HepG2 (cell line): Measurements from ENCODE around the gene RAC3. TPM values are rescaled to one million over a fixed set of nuclear protein-coding genes. Genes with fewer than 3 reads are reported as not detected.

ENCODE experiments used
- HNRNPL ChIP-seq: fragments of 200-400 bp; formaldehyde crosslinking; IDR thresholded peaks from 2 replicates; pipeline ENCODE4 v1.6.1; 2017; ENCODE audit warnings: mild to moderate bottlenecking, low read depth, low read length
- ISL2 ChIP-seq: sonication (generic); formaldehyde crosslinking; IDR thresholded peaks from 2 replicates; pipeline ENCODE4 v1.5.0; 2020; ENCODE audit warnings: missing genetic modification reagents
- KDM5A ChIP-seq: fragments of 200-600 bp; sonication (generic); IDR thresholded peaks from 2 replicates; pipeline ENCODE4 v1.7.0; 2018; ENCODE audit warnings: antibody characterized with exemption, mild to moderate bottlenecking, low read length, borderline replicate concordance
- NFRKB ChIP-seq: fragments of 450-650 bp; IDR thresholded peaks from 2 replicates; pipeline ENCODE4 v1.6.1; 2017
- NRL ChIP-seq: sonication (generic); formaldehyde crosslinking; IDR thresholded peaks from 2 replicates; pipeline ENCODE4 v1.5.0; 2020; ENCODE audit warnings: missing genetic modification reagents, mild to moderate bottlenecking, moderate library complexity, borderline replicate concordance
- PITX1 ChIP-seq: sonication (generic); formaldehyde crosslinking; IDR thresholded peaks from 2 replicates; pipeline ENCODE4 v1.5.1; 2020; ENCODE audit warnings: mild to moderate bottlenecking, missing genetic modification reagents
- REXO4 ChIP-seq: sonication (generic); formaldehyde crosslinking; IDR thresholded peaks from 2 replicates; pipeline ENCODE4 v1.8.0; 2022; ENCODE audit warnings: missing genetic modification reagents, mild to moderate bottlenecking, borderline replicate concordance
- SALL1 ChIP-seq: sonication (generic); formaldehyde crosslinking; IDR thresholded peaks from 2 replicates; pipeline ENCODE4 v1.8.0; 2022; ENCODE audit warnings: mild to moderate bottlenecking, missing genetic modification reagents
- SNAI1 ChIP-seq: sonication (generic); formaldehyde crosslinking; IDR thresholded peaks from 2 replicates; pipeline ENCODE4 v1.5.0; 2020; ENCODE audit warnings: mild to moderate bottlenecking, missing genetic modification reagents, borderline replicate concordance
- ZBTB7A ChIP-seq: sonication (generic); formaldehyde crosslinking; IDR thresholded peaks from 2 replicates; pipeline ENCODE4 v1.8.0; 2022; ENCODE audit warnings: mild to moderate bottlenecking, missing genetic modification reagents
- ZFP62 ChIP-seq: sonication (generic); formaldehyde crosslinking; IDR thresholded peaks from 2 replicates; pipeline ENCODE4 v1.4.0; 2020; ENCODE audit warnings: missing genetic modification reagents
- ZNF20 ChIP-seq: sonication (generic); formaldehyde crosslinking; IDR thresholded peaks from 2 replicates; pipeline ENCODE4 v1.4.0; 2020; ENCODE audit warnings: mild to moderate bottlenecking, moderate library complexity, missing genetic modification reagents
- ZNF253 ChIP-seq: sonication (generic); formaldehyde crosslinking; IDR thresholded peaks from 2 replicates; pipeline ENCODE4 v1.8.0; 2022; ENCODE audit warnings: mild to moderate bottlenecking, missing genetic modification reagents, borderline replicate concordance
- ZNF674 ChIP-seq: sonication (generic); formaldehyde crosslinking; IDR thresholded peaks from 2 replicates; pipeline ENCODE4 v1.5.0; 2020; ENCODE audit warnings: low read depth, mild to moderate bottlenecking, missing genetic modification reagents
- ZNF75D ChIP-seq: sonication (generic); formaldehyde crosslinking; IDR thresholded peaks from 2 replicates; pipeline ENCODE4 v1.8.1; 2023; ENCODE audit warnings: missing genetic modification reagents, mild to moderate bottlenecking, borderline replicate concordance
- polyA plus RNA-seq, 8 experiments: library from polyadenylated mRNA; depleted of rRNA in 3 of 8; stranded (reverse) in 7 of 8; unstranded in 1 of 8; fragments of >200 nt; fragmentation: Illumina TruSeq in 4 of 8; extraction: Trizol in 4 of 8; gene quantifications; 2 replicates each; pipeline versions ENCODE4 v1.2.1 to v1.2.3, GENCODE V29; 2011 to 2016; ENCODE audit warnings: low read depth in 4 of 8, missing spikeins in 1 of 8, mixed read lengths in 1 of 8; ENCODE audit not compliant: insufficient read depth in 1 of 8
- total RNA-seq, 5 experiments: library from RNA; depleted of rRNA; stranded (reverse); fragments of >200 nt; fragmentation: Illumina TruSeq; extraction: Trizol; gene quantifications; 2 replicates each; pipeline ENCODE4 v1.2.3, GENCODE V29; 2016; ENCODE audit warnings: low read depth in 1 of 5
- TF ChIP-seq, protein P1 (sequence below): sonication (generic); formaldehyde crosslinking; IDR thresholded peaks from 2 replicates; pipeline ENCODE4 v1.8.1; 2023; ENCODE audit warnings: mild to moderate bottlenecking, missing genetic modification reagents, borderline replicate concordance
- TF ChIP-seq, protein P2 (sequence below): sonication (generic); formaldehyde crosslinking; IDR thresholded peaks from 2 replicates; pipeline ENCODE4; 2020; ENCODE audit warnings: missing genetic modification reagents, mild to moderate bottlenecking, borderline replicate concordance
- TF ChIP-seq, protein P3 (sequence below): sonication (generic); formaldehyde crosslinking; IDR thresholded peaks from 2 replicates; pipeline ENCODE4 v1.4.0; 2020; ENCODE audit warnings: missing genetic modification reagents; ENCODE audit errors: not compliant biosample characterization
- TF ChIP-seq, protein P4 (sequence below): sonication (generic); formaldehyde crosslinking; IDR thresholded peaks from 2 replicates; pipeline ENCODE4 v1.4.0; 2020; ENCODE audit warnings: mild to moderate bottlenecking, low read depth, missing genetic modification reagents

Gene RAC3
- total and polyA plus RNA-seq, 2 of the 13 experiments (the other 11 are each of a cell fraction or from before 2014, with no cell fraction given) = 10.5 to 21.3 TPM

DNA sequence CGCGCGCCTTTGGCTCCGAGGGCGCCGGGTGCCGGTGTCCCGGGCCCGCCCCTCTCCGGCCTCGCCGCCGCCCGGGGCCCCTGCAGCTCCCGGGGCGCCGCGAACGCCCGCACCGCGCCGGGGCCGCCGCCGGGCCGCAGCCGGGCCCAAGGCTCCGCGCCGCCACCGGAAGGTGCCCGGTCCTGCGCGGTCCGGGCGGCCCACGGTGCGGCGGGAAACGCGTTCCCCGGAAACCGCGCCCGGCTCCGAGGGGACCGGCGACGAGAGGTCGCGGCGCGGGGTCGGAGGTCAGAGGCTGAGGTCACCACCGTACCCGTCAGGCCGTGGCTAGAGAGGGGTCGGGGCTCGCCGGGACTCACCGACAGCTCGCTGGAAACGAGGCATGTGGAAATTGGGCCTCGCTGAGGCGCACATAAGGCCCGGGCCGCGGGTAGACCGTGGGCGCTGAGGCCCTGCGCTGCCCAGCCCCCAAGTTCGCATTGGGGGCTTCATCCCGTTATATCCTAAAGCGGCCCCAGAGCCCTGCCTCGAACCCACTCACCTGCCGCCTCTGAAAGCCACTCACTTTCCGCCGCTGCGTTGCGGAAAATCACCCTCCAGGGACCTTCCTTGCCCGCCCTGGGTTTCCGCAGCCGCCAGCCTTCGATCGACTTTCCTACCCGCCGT is 34.3 kb downstream of the RAC3 start, which contains the start of gene DUS1L (continued):
- TF ChIP-seq, protein P1, sequence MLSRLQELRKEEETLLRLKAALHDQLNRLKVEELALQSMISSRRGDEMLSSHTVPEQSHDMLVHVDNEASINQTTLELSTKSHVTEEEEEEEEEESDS = peak; percentile 54; the same call in 1 of the 2 replicates
- TF ChIP-seq ISL2 (CRISPR knock-in tag) (peak; percentile 70), PITX1 (CRISPR knock-in tag) (no peak), HNRNPL (0 out of 2 replicates have a peak, but pooled peaks have one; percentile 70), SALL1 (CRISPR knock-in tag) (peak; percentile 88), ZFP62 (peak; percentile 69; the same call in 1 of the 2 replicates), REXO4 (CRISPR knock-in tag) (no peak), ZNF20 (CRISPR knock-in tag) (no peak), ZBTB7A (CRISPR knock-in tag) (peak; percentile 90), SNAI1 (no peak; the same call in 1 of the 2 replicates), NRL (CRISPR knock-in tag) (no peak; the same call in 1 of the 2 replicates), KDM5A (peak; percentile 88), NFRKB (no peak), ZNF75D (CRISPR knock-in tag) (peak; percentile 63; the same call in 1 of the 2 replicates), ZNF674 (0 out of 2 replicates have a peak, but pooled peaks have one; percentile 70), ZNF253 (CRISPR knock-in tag) (no peak)
- TF ChIP-seq, protein P2, sequence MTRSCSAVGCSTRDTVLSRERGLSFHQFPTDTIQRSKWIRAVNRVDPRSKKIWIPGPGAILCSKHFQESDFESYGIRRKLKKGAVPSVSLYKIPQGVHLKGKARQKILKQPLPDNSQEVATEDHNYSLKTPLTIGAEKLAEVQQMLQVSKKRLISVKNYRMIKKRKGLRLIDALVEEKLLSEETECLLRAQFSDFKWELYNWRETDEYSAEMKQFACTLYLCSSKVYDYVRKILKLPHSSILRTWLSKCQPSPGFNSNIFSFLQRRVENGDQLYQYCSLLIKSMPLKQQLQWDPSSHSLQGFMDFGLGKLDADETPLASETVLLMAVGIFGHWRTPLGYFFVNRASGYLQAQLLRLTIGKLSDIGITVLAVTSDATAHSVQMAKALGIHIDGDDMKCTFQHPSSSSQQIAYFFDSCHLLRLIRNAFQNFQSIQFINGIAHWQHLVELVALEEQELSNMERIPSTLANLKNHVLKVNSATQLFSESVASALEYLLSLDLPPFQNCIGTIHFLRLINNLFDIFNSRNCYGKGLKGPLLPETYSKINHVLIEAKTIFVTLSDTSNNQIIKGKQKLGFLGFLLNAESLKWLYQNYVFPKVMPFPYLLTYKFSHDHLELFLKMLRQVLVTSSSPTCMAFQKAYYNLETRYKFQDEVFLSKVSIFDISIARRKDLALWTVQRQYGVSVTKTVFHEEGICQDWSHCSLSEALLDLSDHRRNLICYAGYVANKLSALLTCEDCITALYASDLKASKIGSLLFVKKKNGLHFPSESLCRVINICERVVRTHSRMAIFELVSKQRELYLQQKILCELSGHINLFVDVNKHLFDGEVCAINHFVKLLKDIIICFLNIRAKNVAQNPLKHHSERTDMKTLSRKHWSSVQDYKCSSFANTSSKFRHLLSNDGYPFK = peak; percentile 77
- TF ChIP-seq, protein P3, sequence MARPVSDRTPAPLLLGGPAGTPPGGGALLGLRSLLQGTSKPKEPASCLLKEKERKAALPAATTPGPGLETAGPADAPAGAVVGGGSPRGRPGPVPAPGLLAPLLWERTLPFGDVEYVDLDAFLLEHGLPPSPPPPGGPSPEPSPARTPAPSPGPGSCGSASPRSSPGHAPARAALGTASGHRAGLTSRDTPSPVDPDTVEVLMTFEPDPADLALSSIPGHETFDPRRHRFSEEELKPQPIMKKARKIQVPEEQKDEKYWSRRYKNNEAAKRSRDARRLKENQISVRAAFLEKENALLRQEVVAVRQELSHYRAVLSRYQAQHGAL = no peak
- TF ChIP-seq, protein P4, sequence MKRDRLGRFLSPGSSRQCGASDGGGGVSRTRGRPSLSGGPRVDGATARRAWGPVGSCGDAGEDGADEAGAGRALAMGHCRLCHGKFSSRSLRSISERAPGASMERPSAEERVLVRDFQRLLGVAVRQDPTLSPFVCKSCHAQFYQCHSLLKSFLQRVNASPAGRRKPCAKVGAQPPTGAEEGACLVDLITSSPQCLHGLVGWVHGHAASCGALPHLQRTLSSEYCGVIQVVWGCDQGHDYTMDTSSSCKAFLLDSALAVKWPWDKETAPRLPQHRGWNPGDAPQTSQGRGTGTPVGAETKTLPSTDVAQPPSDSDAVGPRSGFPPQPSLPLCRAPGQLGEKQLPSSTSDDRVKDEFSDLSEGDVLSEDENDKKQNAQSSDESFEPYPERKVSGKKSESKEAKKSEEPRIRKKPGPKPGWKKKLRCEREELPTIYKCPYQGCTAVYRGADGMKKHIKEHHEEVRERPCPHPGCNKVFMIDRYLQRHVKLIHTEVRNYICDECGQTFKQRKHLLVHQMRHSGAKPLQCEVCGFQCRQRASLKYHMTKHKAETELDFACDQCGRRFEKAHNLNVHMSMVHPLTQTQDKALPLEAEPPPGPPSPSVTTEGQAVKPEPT (CRISPR knock-in tag) = peak; percentile 92; the same call in 1 of the 2 replicates
